Ureter (tissue), 1 donor: ENCODE results near the gene ZC3H11A. TPM values are rescaled to one million over a fixed set of nuclear protein-coding genes. Genes with fewer than 3 reads are reported as not detected.
"Not testable (repeated sequence)": the region's sequence is repeated elsewhere in the genome, so short reads cannot be mapped to it uniquely, and the experiment has no call there.

Experiments
- DNase-seq: peaks from one replicate; pipeline ENCODE4 v3.0.0-alpha.2; 2020; ENCODE audit warnings: low spot score
- total RNA-seq: library from RNA; stranded (reverse); gene quantifications from one replicate; pipeline ENCODE4 v1.2.4, GENCODE V29; 2023
- donor health status: DM: yes; HTN: yes; CAD: no.

ZC3H11A gene
- total RNA-seq, 1 donor from 2014 or later = 71.8 TPM

GRCh38 chr1:203781962-203782361 lies 13.5 kb upstream of the ZC3H11A start:
- DNase-seq = no peak

- no peak for DNase-seq
Measured at GRCh38 chr1:203789966-203790365, 5.5 kb upstream of the ZC3H11A start.

DNA sequence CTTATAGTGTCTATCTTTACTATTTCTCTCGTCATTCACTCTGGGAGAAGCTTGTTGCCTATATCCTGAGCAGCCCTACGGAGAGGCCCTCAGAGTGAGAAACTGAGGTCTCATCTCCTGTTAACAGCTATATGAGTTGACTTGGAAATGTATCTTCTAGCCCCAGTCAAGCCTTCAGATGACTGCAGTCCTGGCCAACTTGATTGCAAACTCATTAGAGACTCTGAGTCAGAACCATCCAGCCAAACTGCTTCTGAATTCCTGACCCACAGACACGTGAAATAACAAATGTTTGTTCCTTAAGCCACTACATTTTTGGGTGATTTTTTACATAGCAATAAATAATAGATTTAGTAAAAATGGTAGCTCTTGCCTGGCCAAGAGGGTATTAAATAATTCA lies 3.9 kb upstream of the ZC3H11A start:
- DNase-seq = no peak

DNA sequence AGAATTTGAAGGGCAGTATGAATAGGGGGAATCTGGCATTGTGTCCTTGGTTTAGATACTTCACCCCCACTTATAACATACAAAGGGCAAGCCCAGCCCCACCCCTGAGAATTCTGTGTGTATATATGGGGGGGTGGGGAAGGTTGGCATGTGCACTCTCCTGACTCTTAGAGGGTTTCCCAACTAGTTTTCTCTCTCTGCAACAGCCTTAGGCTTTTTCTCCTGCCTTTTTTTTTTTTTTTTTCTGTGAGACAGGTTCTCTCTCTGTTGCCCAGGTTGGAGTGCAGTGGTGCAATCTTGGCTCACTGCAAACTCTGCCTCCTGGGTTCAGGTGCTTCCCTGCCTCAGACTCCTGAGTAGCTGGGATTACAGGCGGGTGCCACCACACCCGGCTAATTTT lies 2.9 kb upstream of the ZC3H11A start:
- DNase-seq = no peak

DNA sequence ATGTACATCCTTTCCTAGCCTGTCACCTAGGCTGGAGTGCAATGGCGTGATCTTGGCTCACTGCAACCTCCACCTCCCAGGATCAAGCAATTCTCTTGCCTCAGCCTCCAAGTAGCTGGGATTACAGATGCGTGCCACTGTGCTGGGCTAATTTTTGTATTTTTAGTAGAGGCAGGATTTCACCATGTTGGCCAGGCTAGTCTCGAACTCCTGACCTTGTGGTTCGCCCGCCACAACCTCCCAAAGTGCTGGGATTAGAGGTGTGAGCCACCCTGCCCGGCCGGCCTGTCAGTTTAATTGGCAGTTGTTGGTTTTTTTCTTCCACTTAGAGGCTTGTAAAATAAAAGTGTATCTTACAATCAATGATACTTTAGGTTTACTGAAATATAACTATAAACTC lies 1.9 kb upstream of the ZC3H11A start:
- DNase-seq = not testable (repeated sequence)

GRCh38 chr1:203794764-203795440 lies 521 bp upstream of the ZC3H11A start:
- DNase-seq = no peak

DNA sequence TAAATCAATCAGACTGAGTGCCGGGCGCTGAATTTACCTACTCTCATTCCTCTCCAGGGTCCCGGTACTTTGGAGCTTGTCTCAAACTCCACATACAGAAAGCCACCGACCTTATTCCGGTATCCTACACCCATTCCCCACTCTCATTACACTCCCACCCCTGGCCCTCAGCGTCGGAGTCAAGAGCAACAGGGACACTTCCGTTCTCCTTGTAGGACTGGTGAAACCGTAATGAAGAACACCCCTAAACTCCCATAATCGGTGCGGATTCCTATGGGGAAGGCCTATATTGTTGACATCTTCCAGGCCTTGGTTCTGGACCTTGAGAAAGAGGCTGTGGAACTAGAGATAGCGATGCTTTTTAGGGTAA lies 798 bp downstream of the ZC3H11A start:
- DNase-seq = no peak

DNA sequence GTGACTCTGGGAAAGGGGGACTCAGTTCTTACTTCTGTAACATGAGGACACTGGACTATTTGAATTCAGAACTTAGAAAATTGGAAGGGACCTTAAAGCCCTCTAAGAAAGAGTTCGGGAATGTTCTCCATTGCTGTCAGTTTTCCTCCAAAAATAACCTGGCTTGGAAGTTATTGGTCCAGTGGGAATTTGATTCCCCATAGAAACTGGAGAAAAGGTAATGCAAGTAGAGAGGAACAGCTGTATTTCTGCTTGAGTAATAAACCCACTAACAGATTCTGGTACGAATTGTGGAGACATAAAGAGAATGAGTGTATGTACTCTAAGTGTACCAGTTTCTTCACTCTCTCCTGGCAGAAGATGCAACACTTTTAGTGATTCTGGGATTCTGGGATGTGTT lies 1.8 kb downstream of the ZC3H11A start:
- DNase-seq = no peak

- DNase-seq = no peak
Measured at GRCh38 chr1:203797948-203798655, 2.7 kb downstream of the ZC3H11A start.

DNA sequence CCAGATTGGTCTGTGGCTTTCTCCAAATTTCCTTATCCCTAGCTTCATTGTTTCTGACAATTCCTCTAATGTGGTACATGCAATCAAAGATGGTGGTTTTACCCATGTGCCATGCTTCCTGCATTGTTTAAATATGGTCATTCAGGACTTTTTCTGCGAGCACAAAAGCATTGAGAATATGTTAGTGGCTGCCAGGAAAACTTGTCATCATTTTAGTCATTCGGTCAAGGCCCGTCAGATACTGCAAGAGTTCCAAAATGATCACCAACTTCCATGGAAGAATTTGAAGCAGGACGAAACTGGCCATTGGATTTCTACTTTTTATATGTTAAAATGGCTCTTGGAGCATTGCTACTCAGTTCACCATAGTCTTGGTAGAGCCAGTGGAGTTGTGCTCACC lies 3.7 kb downstream of the ZC3H11A start:
- DNase-seq = no peak

GRCh38 chr1:203799971-203800370 lies 4.5 kb downstream of the ZC3H11A start:
- no peak for DNase-seq

DNA sequence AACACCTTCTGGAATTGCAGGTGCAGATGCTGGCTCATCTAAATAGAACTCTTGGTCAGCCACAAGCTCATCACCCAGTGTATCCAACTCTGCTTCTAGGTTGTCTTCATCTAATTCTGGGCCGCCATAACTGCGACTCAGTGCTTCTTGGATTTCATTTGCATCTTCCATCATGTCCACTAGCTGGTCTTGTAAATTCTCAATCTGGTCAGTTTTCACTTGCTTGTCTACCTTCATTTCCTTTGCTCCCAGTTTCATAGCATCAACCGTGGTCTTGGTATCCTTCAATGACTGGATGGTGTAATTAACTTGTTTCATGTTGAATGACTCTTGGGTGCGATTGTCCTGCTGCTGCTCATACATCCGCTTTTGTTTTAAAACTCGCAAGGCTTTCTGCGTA lies 10.3 kb downstream of the ZC3H11A start:
- DNase-seq = no peak

- no peak for DNase-seq
Measured at GRCh38 chr1:203807196-203807595, 11.8 kb downstream of the ZC3H11A start.

GRCh38 chr1:203813581-203814341 lies 18.3 kb downstream of the ZC3H11A start:
- no peak for DNase-seq

DNA sequence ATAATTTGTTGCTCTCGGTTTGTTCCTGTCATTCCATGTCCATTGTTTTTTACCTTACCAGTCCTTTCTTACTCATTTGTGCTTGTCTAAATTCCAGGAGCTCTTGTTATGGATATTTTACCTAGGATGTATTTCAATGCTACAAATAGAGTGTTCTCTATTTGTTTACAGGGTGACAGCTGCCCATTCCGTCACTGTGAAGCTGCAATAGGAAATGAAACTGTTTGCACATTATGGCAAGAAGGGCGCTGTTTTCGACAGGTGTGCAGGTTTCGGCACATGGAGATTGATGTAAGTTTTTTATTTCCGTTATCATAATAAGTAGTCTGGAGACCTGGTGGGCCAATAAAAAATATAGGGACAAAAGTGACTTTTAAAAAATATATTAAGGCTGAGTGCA lies 23.0 kb downstream of the ZC3H11A start:
- no peak for DNase-seq

GRCh38 chr1:203823306-203823705 lies 27.9 kb downstream of the ZC3H11A start:
- no peak for DNase-seq

DNA sequence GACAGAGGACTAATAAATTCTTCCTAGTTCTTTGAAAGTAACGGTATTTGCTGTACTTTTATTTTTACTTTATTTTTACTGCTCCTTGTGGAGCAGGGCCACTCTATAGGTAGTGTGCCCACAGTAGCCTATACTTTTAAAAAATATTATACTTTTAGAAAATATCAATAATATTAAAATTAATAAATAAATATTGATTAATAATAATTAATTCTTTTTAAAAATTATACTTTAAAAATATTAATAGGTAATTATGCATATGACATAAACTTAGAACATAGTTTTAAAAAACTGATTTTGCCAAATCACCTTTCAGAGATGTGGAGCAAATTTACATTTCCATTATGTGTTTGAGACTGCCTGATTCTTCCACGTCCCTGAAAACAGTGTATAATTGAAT lies 30.8 kb downstream of the ZC3H11A start:
- DNase-seq = no peak

- no peak for DNase-seq
Measured at GRCh38 chr1:203828002-203828401, 32.6 kb downstream of the ZC3H11A start.

DNA sequence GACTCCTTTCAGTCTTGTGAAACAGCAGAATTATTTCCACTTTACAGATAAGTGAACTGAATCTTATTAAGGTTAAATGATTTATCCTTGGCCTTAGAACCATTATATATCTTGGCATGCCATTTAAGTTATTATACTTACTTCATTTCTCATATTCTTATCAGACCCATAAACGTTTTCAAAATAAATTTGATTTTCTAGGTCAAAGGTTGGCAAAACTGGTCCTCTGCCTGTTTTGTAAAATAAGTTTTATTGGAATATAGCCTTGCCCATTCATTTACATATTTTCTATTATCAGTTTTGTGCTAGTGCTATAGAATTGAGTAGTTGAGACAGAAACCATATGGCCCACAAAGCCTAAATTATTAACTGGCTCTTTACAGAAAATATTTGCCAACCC lies 33.1 kb downstream of the ZC3H11A start:
- DNase-seq = no peak

GRCh38 chr1:203829247-203829646 lies 33.8 kb downstream of the ZC3H11A start:
- DNase-seq = not testable (repeated sequence)

GRCh38 chr1:203835476-203835875 lies 40.1 kb downstream of the ZC3H11A start:
- no peak for DNase-seq

DNA sequence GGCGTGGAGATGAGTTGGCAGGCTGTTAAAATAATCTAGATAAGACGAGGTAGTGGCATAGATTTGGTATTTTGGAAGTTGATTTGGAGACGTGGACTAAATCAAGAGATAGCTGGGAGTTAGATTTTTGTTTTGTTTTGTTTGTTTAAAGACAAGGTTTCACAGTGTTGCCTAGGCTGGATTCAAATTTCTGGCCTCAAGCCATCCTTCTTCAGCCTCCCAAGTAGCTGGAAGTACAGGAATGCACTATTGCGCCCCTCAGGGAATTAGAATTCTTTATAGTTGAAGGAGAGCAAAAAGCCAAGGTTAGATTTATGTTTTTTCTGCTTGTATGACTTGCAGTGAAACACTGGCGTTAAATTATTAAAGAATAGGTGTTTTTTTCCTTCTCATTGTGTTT lies 43.7 kb downstream of the ZC3H11A start:
- DNase-seq = no peak

- DNase-seq = no peak
Measured at GRCh38 chr1:203840208-203840808, 44.9 kb downstream of the ZC3H11A start.
